Measurements from ENCODE around the gene RXRA. TPM values are rescaled to one million over a fixed set of nuclear protein-coding genes. Genes with fewer than 3 reads are reported as not detected.
A peak's percentile ranks its signal among the peaks of the same experiment; 100 is the strongest.

RXRA gene
- total RNA-seq, 2 experiments from 2014 or later = 22.1 to 22.5 TPM

DNA sequence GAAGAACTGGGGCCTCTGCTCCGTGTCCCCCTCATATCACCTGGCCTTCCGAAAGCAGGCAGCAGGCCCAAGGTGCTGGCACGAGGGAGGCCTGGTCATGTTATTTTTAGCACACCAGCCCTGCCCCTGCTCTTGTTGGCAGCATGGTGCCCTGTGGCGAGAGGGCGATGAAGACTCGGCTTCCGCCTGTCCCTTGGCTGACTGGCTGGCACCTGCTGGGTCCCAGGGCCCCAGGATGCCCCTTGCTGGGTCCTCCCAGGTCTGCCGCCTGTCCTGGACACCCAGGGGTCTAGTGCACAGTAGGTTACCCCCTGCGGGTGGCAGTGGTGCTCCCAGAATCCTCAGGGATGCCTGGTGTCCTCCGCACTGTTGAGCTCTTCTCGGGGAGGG is 77.0 kb downstream of the RXRA start:
- intact Hi-C loops (cut with micrococcal nuclease) = no loop called here
- CTCF ChIA-PET = interaction anchor here (2.1 kb wide), 1 partner anchor 46 kb away, joined by 8 read pairs; no protein-coding TSS in a partner anchor
- Mint-ChIP-seq H3K4me3 (no peak overlapping the region), H3K36me3 (peaks cover 4% of the 10 kb centered on the region), H3K9me3 (peaks cover 8% of the 10 kb centered on the region), H3K27me3 (no peaks in the 10 kb centered on the region), H3K4me1 (ENCODE audit: low read depth) (peaks cover 39% of the 10 kb centered on the region), H3K27ac (no peak overlapping the region)
- no peak for DNase-seq
- POLR2A ChIA-PET = interaction anchor here (0.9 kb wide), 1 partner anchor 12 kb away, joined by 3 read pairs; no protein-coding TSS in a partner anchor

DNA sequence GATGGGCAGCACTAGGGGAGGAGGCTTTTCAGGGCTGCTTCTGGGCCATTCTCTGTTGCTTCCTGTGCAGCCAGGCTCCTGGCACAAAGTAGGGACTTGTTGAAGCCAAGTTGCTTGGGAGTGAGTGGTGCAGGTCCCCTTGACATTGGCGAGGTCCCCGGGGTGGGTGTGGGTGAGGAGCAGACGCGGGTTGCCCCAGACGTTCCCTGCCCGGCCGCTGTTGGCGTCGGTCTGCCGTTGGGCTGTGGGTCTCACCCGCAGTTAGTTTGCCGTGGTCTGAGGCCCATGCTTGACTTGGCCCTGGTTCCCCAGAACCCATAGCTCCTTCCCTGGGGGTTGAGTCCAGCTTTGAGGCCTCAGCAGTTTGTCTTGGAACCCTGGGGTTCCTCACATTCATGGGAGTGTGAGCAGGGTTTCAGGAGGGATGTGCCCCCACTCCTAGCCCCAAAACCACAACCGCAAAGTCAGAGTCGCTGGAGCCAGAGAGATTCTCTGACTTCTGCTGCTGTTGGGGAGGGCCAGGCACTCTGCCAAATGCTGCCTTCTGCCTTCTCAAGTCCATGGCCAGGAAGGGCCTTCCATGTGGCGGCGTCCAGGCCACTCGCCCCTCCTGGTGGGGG is 77.5 kb downstream of the RXRA start:
- Mint-ChIP-seq H3K36me3 (peaks cover 4% of the 10 kb centered on the region), H3K4me3 (peak overlapping the region; percentile 5)

DNA sequence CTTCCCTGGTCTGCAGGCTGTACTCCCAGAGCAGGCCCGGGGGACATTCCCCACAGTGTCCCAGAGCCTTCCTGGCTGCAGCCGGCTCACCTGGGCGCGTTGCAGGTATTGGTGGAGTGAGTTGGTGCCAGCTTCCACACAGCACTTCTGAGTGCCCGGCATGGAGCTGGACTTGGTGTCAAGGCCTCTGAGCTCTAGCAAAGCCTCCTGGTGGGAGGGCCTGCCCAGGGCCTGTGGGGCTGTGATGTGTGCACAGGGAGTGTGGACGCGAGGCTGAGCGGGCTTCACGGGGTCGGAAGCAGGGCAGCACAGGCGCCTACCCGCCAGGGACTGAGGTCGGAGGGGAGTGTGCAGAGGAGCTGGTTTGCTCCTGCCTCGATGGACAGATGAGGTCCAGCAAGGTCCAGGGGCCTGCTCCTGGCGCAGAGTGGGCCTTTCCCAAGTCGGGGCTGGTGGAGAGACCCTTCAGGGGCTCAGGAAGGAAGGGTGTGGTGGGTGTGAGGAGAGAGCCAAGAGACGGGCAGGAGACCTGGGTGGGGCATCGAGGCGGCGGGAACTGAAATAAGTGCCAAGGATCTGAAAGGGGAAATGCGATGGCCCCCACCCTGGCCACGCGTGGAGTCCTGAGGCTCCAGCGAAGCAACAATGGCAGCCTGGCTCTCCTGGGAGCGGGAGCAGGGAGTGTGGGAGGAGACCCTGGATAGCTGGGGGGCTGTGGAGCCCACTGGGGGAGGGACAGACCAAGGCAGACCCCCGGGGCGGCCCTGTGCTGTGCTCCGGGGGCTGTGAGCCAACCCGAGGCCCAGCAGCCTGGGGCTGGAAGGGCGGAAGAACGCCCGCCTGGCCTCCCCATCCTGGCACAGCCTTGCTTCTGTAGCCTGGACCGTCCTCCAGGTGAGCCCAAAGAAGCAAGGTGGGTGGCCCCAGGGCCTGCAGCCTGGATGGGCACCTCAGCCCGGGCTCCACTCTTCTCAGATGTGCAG is 78.4 kb downstream of the RXRA start:
- ChIA-PET POLR2A (interaction anchor here (0.9 kb wide), 1 partner anchor 13 kb away, joined by 3 read pairs; no protein-coding TSS in a partner anchor), CTCF (interaction anchor here (1.0 to 2.1 kb wide), 3 partner anchors 39 to 234 kb away, joined by 3 to 8 read pairs (median 3); no protein-coding TSS in a partner anchor)
- no peak for DNase-seq
- H3K9me3 Mint-ChIP-seq = no peaks in the 10 kb centered on the region
- intact Hi-C loops (cut with micrococcal nuclease) = no loop called here
- no peaks in the 10 kb centered on the region for H3K27me3 Mint-ChIP-seq
- no peak overlapping the region for H3K4me3 Mint-ChIP-seq
- peaks cover 38% of the 10 kb centered on the region for H3K4me1 Mint-ChIP-seq (ENCODE audit: low read depth)
- H3K27ac Mint-ChIP-seq = no peak overlapping the region
- H3K36me3 Mint-ChIP-seq = no peaks in the 10 kb centered on the region

More for the DNA sequence above, 77.5 kb downstream of the RXRA start:
- POLR2A ChIA-PET = interaction anchor here (0.9 kb wide), 1 partner anchor 12 kb away, joined by 3 read pairs; no protein-coding TSS in a partner anchor
- Mint-ChIP-seq H3K27me3 (no peaks in the 10 kb centered on the region), H3K4me1 (ENCODE audit: low read depth) (peaks cover 38% of the 10 kb centered on the region), H3K9me3 (peaks cover 8% of the 10 kb centered on the region), H3K27ac (no peak overlapping the region)
- CTCF ChIA-PET = interaction anchor here (1.0 to 2.1 kb wide), 3 partner anchors 40 to 233 kb away, joined by 3 to 8 read pairs (median 3); no protein-coding TSS in a partner anchor
- intact Hi-C loops (cut with micrococcal nuclease) = no loop called here
- DNase-seq = peak; percentile 48

DNA sequence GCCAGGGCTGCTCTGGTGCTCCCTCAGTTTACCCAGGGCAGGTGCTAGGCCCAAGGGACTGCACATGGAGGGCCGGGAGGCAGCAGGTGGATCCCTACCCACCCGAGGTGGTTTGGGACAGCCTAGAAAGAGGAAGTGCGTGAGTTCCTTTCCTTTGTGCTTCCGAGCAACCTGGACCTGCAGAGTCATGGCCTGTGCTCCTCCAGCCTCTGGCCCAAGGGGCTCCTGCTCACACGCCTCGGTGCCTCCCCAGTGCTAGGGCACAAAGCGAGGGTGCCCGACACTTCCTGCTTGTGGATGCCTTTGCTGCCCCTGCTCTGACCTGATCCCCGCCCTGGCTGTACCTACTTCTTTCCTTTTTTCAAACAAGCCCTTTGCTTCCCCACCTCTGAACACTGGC is 79.3 kb downstream of the RXRA start:
- no peak for DNase-seq
- no peaks in the 10 kb centered on the region for H3K36me3 Mint-ChIP-seq
- no peaks in the 10 kb centered on the region for H3K9me3 Mint-ChIP-seq
- H3K27ac Mint-ChIP-seq = no peak overlapping the region
- H3K4me3 Mint-ChIP-seq = no peak overlapping the region
- ChIA-PET CTCF (interaction anchor here (0.6 kb wide), 1 partner anchor 231 kb away, joined by 4 read pairs; no protein-coding TSS in a partner anchor), POLR2A (interaction anchor here (0.7 to 2.5 kb wide), 3 partner anchors 9 to 20 kb away, joined by 3 to 26 read pairs (median 10); no protein-coding TSS in a partner anchor)
- peaks cover 38% of the 10 kb centered on the region for H3K4me1 Mint-ChIP-seq (ENCODE audit: low read depth)
- intact Hi-C loops (cut with micrococcal nuclease) = no loop called here
- no peaks in the 10 kb centered on the region for H3K27me3 Mint-ChIP-seq

DNA sequence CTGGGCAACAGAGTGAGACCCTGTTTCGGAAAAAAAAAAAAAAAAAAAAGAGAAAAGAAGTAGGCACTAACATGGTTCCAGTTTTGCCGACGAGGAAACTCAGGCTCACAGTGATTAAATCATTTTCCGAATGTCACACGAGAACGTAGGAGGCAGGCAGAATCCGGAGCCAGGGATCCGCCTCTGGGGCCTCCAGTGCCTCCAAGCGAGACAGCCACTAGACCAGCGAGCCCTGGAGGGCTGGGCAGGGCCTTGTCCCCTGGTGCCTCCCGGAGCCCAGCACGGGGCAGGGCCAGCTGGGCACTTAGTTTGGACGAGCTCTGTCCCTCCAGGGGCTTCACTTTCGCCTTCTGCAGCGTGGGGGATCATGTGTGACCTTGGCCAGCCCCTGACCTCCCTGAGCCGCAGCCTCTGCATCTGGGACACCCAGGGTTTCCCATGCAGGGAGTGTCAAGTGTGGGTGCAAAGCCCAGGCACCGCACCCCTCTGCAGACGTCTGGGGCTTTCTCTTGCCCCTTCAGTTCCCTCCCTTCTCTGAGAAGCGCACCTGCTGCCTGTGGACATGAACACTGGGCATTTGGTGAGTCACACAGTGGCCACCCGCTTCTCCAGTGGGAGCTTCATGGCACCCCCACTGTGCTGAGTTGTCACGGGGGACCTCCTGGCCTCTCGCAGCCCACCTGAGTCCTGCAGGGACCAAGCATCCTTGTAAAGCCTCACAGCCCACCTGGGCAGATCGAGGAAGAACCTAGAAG is 80.3 kb downstream of the RXRA start:
- Mint-ChIP-seq H3K9me3 (no peaks in the 10 kb centered on the region), H3K36me3 (no peaks in the 10 kb centered on the region), H3K27me3 (no peaks in the 10 kb centered on the region), H3K27ac (no peak overlapping the region), H3K4me1 (ENCODE audit: low read depth) (peaks cover 38% of the 10 kb centered on the region), H3K4me3 (peak overlapping the region; percentile 52)
- no peak for DNase-seq
- ChIA-PET CTCF (interaction anchor here (0.6 to 1.8 kb wide), 5 partner anchors 9 to 237 kb away, joined by 4 to 5 read pairs (median 4); no protein-coding TSS in a partner anchor), POLR2A (interaction anchor here (0.7 to 2.5 kb wide), 5 partner anchors 10 to 242 kb away, joined by 3 to 26 read pairs (median 3); no protein-coding TSS in a partner anchor)
- intact Hi-C loops (cut with micrococcal nuclease) = loop anchor here (1.0 kb wide), 1 partner anchor 16 kb away; no protein-coding TSS in a partner anchor

DNA sequence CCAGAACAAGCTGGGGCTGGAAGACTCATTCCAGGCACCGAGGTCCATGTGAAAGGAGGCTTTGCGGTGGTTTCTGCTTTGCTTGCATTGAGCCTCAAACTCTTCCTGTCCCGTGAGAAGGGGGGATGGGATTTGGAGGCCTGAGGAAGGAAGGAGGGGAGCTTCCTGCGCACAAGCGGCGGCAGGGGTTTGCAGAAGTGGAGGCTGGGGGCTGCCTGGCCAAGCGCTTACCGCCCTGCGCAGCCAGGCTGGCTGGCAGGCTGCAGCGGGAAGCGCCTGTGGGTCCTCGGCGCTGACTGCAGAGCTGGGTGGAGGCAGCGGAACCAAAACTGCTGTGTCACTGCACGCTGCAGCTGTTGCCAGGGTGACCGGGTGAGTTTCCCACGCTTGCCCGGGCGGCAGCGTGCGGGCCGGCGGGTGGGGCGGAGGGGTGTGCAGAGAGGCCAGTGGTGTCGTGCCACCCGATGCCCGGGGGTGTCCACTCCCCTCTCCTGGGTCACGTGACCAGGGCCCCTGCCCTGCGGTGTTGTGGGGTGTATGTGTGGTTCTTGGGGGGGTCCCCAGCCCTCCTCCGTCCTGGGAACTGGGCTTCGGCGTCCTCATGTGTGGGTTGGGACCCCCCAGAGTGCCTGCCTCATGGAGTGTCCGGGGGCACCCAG is 81.0 kb downstream of the RXRA start:
- intact Hi-C loops (cut with micrococcal nuclease) = loop anchor here (1.0 kb wide), 1 partner anchor 17 kb away; no protein-coding TSS in a partner anchor
- Mint-ChIP-seq H3K36me3 (no peaks in the 10 kb centered on the region), H3K4me3 (peak overlapping the region; percentile 52), H3K27me3 (no peaks in the 10 kb centered on the region), H3K27ac (no peak overlapping the region), H3K4me1 (ENCODE audit: low read depth) (peaks cover 38% of the 10 kb centered on the region), H3K9me3 (no peaks in the 10 kb centered on the region)
- POLR2A ChIA-PET = interaction anchor here (0.6 to 2.5 kb wide), 5 partner anchors 11 to 242 kb away, joined by 3 to 26 read pairs (median 3); no protein-coding TSS in a partner anchor
- CTCF ChIA-PET = interaction anchor here (1.0 to 1.8 kb wide), 5 partner anchors 10 to 237 kb away, joined by 3 to 5 read pairs (median 4); no protein-coding TSS in a partner anchor
- DNase-seq = peak; percentile 88

DNA sequence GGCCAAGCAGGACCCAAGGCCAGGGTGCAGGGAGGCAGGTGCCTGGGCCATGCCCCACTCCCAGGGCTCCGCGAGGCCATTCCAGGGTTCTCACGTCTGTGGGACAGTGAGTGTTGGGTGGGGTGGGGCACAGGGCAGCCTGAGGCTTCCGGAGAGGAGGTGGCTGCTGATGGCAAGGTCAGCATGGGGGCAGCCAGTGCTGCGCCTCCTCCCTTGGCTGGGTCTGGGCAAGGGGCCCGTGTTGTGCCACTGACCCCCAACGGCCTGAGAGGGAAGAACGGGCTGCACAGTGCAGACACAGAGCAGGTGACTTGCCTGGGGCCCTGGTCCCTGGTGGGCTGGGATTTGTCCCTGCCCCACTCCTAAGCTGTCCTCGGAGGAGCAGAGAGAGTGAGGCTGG is 82.1 kb downstream of the RXRA start:
- no peak overlapping the region for H3K27ac Mint-ChIP-seq
- H3K4me3 Mint-ChIP-seq = no peak overlapping the region
- intact Hi-C loops (cut with micrococcal nuclease) = no loop called here
- no peaks in the 10 kb centered on the region for H3K27me3 Mint-ChIP-seq
- ChIA-PET POLR2A (no interaction called here), CTCF (interaction anchor here (1.2 kb wide), 1 partner anchor 25 kb away, joined by 3 read pairs; no protein-coding TSS in a partner anchor)
- peaks cover 37% of the 10 kb centered on the region for H3K4me1 Mint-ChIP-seq (ENCODE audit: low read depth)
- H3K9me3 Mint-ChIP-seq = no peaks in the 10 kb centered on the region
- H3K36me3 Mint-ChIP-seq = no peaks in the 10 kb centered on the region
- no peak for DNase-seq

DNA sequence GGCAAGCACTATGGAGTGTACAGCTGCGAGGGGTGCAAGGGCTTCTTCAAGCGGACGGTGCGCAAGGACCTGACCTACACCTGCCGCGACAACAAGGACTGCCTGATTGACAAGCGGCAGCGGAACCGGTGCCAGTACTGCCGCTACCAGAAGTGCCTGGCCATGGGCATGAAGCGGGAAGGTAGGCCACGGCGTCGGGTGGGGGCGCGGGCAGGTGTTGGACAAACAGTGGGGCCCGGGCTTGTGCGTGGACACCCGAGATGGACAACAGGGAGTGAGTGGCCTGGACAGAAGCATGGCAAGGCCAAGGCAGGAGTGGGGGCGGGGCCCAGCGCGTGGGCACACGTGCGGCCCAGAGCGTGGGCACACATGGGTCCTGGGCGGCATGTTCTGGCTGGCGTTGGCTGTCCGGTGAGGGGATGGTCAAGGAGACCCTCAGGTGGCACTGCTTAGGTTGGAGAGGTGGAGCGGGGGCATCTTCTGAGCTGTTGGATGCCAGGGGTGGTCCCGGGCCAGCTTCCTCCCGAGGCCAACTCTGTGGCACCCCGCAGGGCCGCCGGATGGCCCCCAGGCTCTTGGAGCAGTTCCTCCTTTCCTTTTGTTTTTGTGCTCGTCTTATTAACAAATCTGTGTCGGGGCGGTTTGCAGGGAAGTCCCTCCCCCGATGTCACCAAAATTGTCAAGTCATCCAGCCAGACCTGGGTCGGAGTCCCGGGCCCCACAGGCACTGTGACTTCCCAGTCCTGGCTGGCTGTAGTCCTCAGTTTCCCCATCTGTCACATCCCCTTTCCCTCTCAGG is 82.9 kb downstream of the RXRA start:
- Mint-ChIP-seq H3K4me1 (ENCODE audit: low read depth) (peaks cover 30% of the 10 kb centered on the region), H3K36me3 (no peaks in the 10 kb centered on the region), H3K27ac (no peak overlapping the region), H3K9me3 (no peaks in the 10 kb centered on the region), H3K27me3 (no peaks in the 10 kb centered on the region), H3K4me3 (no peak overlapping the region)
- intact Hi-C loops (cut with micrococcal nuclease) = no loop called here
- CTCF ChIA-PET = no interaction called here
- DNase-seq = no peak
- POLR2A ChIA-PET = no interaction called here

DNA sequence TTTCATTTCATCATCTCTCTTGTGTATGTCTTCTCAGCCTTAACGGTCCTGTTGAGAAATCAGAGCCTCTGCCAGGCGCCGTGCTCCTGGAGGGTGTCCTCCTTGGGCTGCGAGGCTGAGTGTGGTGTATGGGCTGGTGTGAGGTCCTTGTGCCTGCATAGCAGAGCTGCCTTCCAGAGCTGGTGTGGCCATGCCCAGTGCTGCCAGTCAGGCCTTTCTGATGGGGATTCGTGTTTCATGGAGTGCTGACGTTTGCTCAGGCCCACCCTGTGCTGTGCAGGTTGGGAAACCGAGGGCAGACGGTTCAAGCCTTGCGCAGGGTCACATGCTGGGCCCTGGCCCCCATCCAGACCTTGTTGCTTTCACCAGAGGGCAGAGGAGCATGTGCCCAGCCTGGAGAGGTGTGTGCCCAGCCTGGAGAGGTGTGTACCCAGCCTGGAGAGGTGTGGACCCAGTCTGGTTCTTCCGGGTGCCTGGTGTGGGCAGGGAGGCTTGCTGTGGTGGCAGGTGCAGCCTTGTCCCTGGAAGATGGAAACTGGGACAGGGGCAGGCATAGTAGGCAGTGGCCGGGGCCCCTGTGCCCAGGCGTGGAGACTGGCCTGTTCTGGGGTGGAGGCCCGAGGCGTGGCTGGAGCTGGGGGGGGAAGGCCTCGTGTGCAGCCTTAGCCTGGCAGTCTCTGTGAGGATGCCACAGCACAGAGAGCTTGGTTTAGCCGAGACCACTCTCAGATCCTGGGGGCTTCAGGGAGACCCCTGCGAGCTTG is 84.0 kb downstream of the RXRA start:
- H3K36me3 Mint-ChIP-seq = no peaks in the 10 kb centered on the region
- ChIA-PET POLR2A (no interaction called here), CTCF (no interaction called here)
- H3K4me3 Mint-ChIP-seq = no peak overlapping the region
- no peaks in the 10 kb centered on the region for H3K9me3 Mint-ChIP-seq
- no peak overlapping the region for H3K27ac Mint-ChIP-seq
- intact Hi-C loops (cut with micrococcal nuclease) = no loop called here
- no peak for DNase-seq
- peaks cover 23% of the 10 kb centered on the region for H3K4me1 Mint-ChIP-seq (ENCODE audit: low read depth)
- no peaks in the 10 kb centered on the region for H3K27me3 Mint-ChIP-seq

DNA sequence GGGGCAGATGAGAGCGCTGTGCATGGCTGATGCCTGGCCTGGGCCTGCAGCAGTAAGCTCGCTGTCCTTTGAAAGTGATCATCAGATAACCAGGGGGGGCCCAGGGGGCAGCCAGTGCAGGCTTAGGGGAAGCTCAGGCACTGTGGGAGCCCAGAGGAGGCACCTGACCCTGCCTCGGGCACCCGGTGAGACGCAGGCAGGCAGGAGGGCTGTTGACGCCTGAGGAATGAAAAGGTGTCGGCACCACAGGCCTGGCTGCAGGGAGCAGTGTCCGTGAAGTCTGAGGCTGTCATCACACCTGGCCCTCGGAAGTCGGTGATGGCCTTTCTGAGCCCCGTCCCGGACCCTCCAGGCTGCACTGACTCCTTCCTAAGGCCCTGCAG is 84.6 kb downstream of the RXRA start:
- ChIA-PET POLR2A (no interaction called here), CTCF (no interaction called here)
- DNase-seq = no peak
- Mint-ChIP-seq H3K9me3 (no peaks in the 10 kb centered on the region), H3K4me3 (no peak overlapping the region), H3K4me1 (ENCODE audit: low read depth) (peaks cover 18% of the 10 kb centered on the region), H3K27ac (no peak overlapping the region), H3K27me3 (no peaks in the 10 kb centered on the region), H3K36me3 (no peaks in the 10 kb centered on the region)
- intact Hi-C loops (cut with micrococcal nuclease) = no loop called here

All from activated CD4-positive, alpha-beta memory T cell treated with anti-CD3 and anti-CD28 coated beads for 36 hours (primary cell).